22Rv1 (cell line): ENCODE results near the gene RAI1.

Experiments used
- H3K27ac ChIP-seq: fragments of 450-650 bp; 2 replicates; pipeline ENCODE4 v1.5.1; 2017
- CTCF ChIP-seq: fragments of 450-650 bp; IDR thresholded peaks from 2 replicates; pipeline ENCODE4 v1.5.1; 2017; ENCODE audit warnings: mild to moderate bottlenecking
- ZFX ChIP-seq: fragments of 450-650 bp; IDR thresholded peaks from 2 replicates; pipeline ENCODE4 v1.6.1; 2017; ENCODE audit warnings: antibody characterized with exemption, borderline replicate concordance

RAI1 gene

GRCh38 chr17:17667231-17667630, 14.0 kb upstream of the RAI1 start:
- no peak for TF ChIP-seq ZFX
- no peak for TF ChIP-seq CTCF
- H3K27ac ChIP-seq: no peak overlapping the region

- H3K27ac ChIP-seq: no peak overlapping the region
- TF ChIP-seq ZFX (no peak), CTCF (no peak)
These were observed 13.3 kb upstream of the RAI1 start for GRCh38 chr17:17667947-17668346.

GRCh38 chr17:17668358-17668757, 12.9 kb upstream of the RAI1 start:
- TF ChIP-seq ZFX: no peak
- TF ChIP-seq CTCF: no peak
- no peak overlapping the region for H3K27ac ChIP-seq

GRCh38 chr17:17668775-17669579, 12.3 kb upstream of the RAI1 start:
- TF ChIP-seq ZFX (no peak), CTCF (no peak)
- H3K27ac ChIP-seq: no peak overlapping the region

GRCh38 chr17:17669580-17670235, 11.6 kb upstream of the RAI1 start:
- H3K27ac ChIP-seq: no peak overlapping the region
- TF ChIP-seq CTCF (no peak), ZFX (no peak)

GRCh38 chr17:17670701-17671305, 10.5 kb upstream of the RAI1 start:
- H3K27ac ChIP-seq: no peak overlapping the region
- TF ChIP-seq ZFX (no peak), CTCF (no peak)
